KOPT-K1 (cell line): Measurements from ENCODE around the gene MAP3K20.
"Not testable (repeated sequence)": the region's sequence is repeated elsewhere in the genome, so short reads cannot be mapped to it uniquely, and the experiment has no call there.

Experiments
- H3K27ac ChIP-seq: fragments of 200-600 bp; sonication (generic); 2 replicates; pipeline ENCODE4 v1.5.1; 2016; ENCODE audit warnings: antibody characterized with exemption, mild to moderate bottlenecking, low read depth, low read length; ENCODE audit not compliant: poor library complexity, severe bottlenecking
- H3K36me3 ChIP-seq: fragments of 200-600 bp; sonication (generic); 2 replicates; pipeline ENCODE4 v1.5.1; 2017; ENCODE audit warnings: antibody characterized with exemption, mild to moderate bottlenecking, low read length, moderate library complexity; ENCODE audit not compliant: insufficient read depth
- H3K9me3 ChIP-seq: fragments of 200-600 bp; sonication (generic); 2 replicates; pipeline ENCODE4 v1.5.1; 2017; ENCODE audit warnings: antibody characterized with exemption, low read length, mild to moderate bottlenecking; ENCODE audit not compliant: insufficient read depth, poor library complexity, severe bottlenecking

MAP3K20 gene

GRCh38 chr2:173196638-173197037 lies 121.0 kb downstream of the MAP3K20 start:
- no peak overlapping the region for H3K27ac ChIP-seq
- peaks cover 36% of the 10 kb centered on the region for H3K36me3 ChIP-seq

GRCh38 chr2:173198327-173198726 lies 122.7 kb downstream of the MAP3K20 start:
- H3K27ac ChIP-seq = no peak overlapping the region
- peaks cover 25% of the 10 kb centered on the region for H3K36me3 ChIP-seq
- no peaks in the 10 kb centered on the region for H3K9me3 ChIP-seq

More at GRCh38 chr2:173196638-173197037, 121.0 kb downstream of the MAP3K20 start:
- no peaks in the 10 kb centered on the region for H3K9me3 ChIP-seq

GRCh38 chr2:173199294-173199693 lies 123.6 kb downstream of the MAP3K20 start:
- H3K9me3 ChIP-seq = no peaks in the 10 kb centered on the region
- no peak overlapping the region for H3K27ac ChIP-seq
- peaks cover 27% of the 10 kb centered on the region for H3K36me3 ChIP-seq

GRCh38 chr2:173202570-173202969 lies 126.9 kb downstream of the MAP3K20 start:
- Histone ChIP-seq H3K9me3 (no peaks in the 10 kb centered on the region), H3K36me3 (peaks cover 30% of the 10 kb centered on the region), H3K27ac (no peak overlapping the region)

- Histone ChIP-seq H3K27ac (no peak overlapping the region), H3K36me3 (peaks cover 15% of the 10 kb centered on the region), H3K9me3 (no peaks in the 10 kb centered on the region)
Observed at GRCh38 chr2:173204316-173204715, 128.7 kb downstream of the MAP3K20 start.

- Histone ChIP-seq H3K27ac (no peak overlapping the region), H3K9me3 (no peaks in the 10 kb centered on the region), H3K36me3 (peaks cover 15% of the 10 kb centered on the region)
Observed at GRCh38 chr2:173205375-173205774, 129.7 kb downstream of the MAP3K20 start.

- not testable (repeated sequence) for H3K9me3 ChIP-seq, H3K27ac ChIP-seq
- H3K36me3 ChIP-seq = peaks cover 28% of the 10 kb centered on the region
Observed at GRCh38 chr2:173207124-173207523, 131.5 kb downstream of the MAP3K20 start.

- no peaks in the 10 kb centered on the region for H3K9me3 ChIP-seq
- peaks cover 23% of the 10 kb centered on the region for H3K36me3 ChIP-seq
- no peak overlapping the region for H3K27ac ChIP-seq
Observed at GRCh38 chr2:173210270-173211196, 134.9 kb downstream of the MAP3K20 start.

- Histone ChIP-seq H3K36me3 (peaks cover 23% of the 10 kb centered on the region), H3K9me3 (no peaks in the 10 kb centered on the region), H3K27ac (no peak overlapping the region)
Observed at GRCh38 chr2:173213181-173213580, 137.5 kb downstream of the MAP3K20 start.

- peaks cover 23% of the 10 kb centered on the region for H3K36me3 ChIP-seq
- no peaks in the 10 kb centered on the region for H3K9me3 ChIP-seq
- no peak overlapping the region for H3K27ac ChIP-seq
Observed at GRCh38 chr2:173214213-173214612, 138.6 kb downstream of the MAP3K20 start.

- H3K27ac ChIP-seq = no peak overlapping the region
- H3K36me3 ChIP-seq = peaks cover 14% of the 10 kb centered on the region
- H3K9me3 ChIP-seq = no peaks in the 10 kb centered on the region
Observed at GRCh38 chr2:173215316-173215715, 139.7 kb downstream of the MAP3K20 start.

- Histone ChIP-seq H3K9me3 (no peaks in the 10 kb centered on the region), H3K27ac (no peak overlapping the region), H3K36me3 (peaks cover 11% of the 10 kb centered on the region)
Observed at GRCh38 chr2:173216051-173216450, 140.4 kb downstream of the MAP3K20 start.

- Histone ChIP-seq H3K9me3 (no peaks in the 10 kb centered on the region), H3K36me3 (0 out of 2 replicates have a peak, but pooled peaks cover 7% of the 10 kb centered on the region), H3K27ac (no peak overlapping the region)
Observed at GRCh38 chr2:173216668-173217067, 141.0 kb downstream of the MAP3K20 start.

- H3K27ac ChIP-seq = no peak overlapping the region
- 0 out of 2 replicates have a peak, but pooled peaks cover 4% of the 10 kb centered on the region for H3K36me3 ChIP-seq
- no peaks in the 10 kb centered on the region for H3K9me3 ChIP-seq
Observed at GRCh38 chr2:173217116-173217840, 141.6 kb downstream of the MAP3K20 start.

GRCh38 chr2:173218326-173219056 lies 142.8 kb downstream of the MAP3K20 start:
- Histone ChIP-seq H3K27ac (peak overlapping the region; percentile 4), H3K36me3 (0 out of 2 replicates have a peak, but pooled peaks cover 4% of the 10 kb centered on the region), H3K9me3 (no peaks in the 10 kb centered on the region)
